GM12892 (cell line): ENCODE measurements around the gene TMEM30B.

Experiments
- POLR2A ChIP-seq: IDR thresholded peaks from 2 replicates; pipeline ENCODE4 v1.6.1; 2011; ENCODE audit warnings: low read depth, low read length, control low read depth
- POLR2AphosphoS5 ChIP-seq: IDR thresholded peaks from 2 replicates; pipeline ENCODE4 v1.6.1; 2011; ENCODE audit warnings: low read depth, low read length, control low read depth
- TAF1 ChIP-seq: IDR thresholded peaks from 2 replicates; pipeline ENCODE4 v1.6.1; 2011; ENCODE audit warnings: low read depth, mild to moderate bottlenecking, control low read depth, low read length, borderline replicate concordance

GRCh38 chr14:61227884-61228591 lies 53.1 kb downstream of the TMEM30B start:
- TF ChIP-seq POLR2A (no peak), TAF1 (no peak), POLR2AphosphoS5 (no peak)
